Stimulated activated CD4-positive, alpha-beta T cell treated with anti-CD3 and anti-CD28 coated beads, TNF-alpha, amount 100 ng/mL, for 4 hours (primary cell): ENCODE data around the gene PLA2G4E.

Experiments
- DNase-seq, 3 experiments: peaks; one replicate each; pipeline ENCODE4 v3.0.0-alpha.2; 2020; ENCODE audit warnings: low read depth in 3 of 3

The PLA2G4E gene

DNA sequence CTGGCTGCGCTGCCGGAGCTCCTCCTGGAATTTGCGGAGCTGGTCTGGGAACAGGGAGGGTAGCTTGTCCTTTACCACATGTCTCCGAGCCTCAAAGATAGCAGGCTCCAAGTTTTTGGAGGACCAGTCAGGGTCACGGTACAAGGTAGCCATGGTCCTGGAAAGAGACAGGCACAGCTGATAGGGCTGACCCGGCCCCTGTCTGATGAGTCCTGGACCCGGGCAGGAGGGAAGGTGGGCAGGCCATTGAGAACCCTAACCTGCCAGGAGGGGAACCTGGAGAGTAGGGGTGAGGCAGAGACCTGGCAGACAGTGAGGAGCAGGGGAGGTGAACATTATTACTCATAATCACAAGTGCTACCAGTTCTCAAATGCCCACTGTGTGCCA lies 28.0 kb downstream of the PLA2G4E start:
- no peak for DNase-seq

DNA sequence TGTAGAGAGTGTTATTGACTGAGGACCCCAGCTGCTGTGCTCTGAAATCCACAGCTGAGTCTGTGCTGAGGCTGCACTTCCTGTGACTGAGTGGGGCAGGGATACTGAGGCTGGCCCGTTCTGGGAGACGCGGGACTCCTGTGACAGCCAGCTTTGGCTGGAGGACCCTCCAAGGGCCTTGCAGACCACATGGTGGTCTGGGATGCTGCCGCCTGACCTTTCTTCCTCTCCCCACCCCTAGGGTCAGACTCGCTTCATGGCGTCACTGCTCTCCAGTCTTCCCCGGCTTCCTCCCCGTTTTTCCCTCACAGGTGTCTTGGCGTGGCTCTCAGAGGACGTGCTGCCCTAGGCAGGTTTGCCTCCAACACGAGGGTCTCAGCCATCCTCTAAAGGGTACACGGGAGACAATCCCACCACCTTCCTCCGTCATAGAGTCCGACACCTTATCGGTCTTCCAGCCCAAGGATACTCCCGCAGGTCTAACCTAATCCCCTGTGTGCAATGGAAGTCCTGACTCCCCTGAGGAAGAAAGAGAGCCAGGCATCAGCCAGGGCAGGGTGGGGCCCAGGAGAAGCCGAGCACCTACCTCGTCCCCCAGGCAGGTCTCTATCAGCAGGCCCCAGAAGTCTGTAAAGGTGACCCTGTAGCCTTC lies 28.6 kb downstream of the PLA2G4E start:
- DNase-seq, result no peak

DNA sequence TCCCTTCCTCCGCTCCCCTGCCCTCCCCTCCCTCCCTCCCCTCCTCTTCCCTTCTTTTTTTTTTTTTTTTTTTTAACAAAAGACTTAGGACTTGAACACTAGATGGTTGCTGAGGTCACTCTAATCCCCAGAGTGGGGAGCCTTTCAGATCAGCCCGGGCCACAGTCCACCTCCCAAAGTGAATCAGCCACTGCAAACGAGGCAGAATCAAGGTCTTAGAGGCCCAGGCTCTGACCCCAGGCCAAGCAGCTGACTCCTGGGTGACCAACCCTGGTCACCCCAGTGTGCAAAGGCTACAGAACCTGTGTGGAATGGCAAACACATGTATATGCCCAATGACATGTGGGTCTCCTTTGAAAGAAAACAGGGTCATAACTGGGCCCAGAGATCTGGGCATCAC lies 30.2 kb downstream of the PLA2G4E start:
- DNase-seq, result no peak

DNA sequence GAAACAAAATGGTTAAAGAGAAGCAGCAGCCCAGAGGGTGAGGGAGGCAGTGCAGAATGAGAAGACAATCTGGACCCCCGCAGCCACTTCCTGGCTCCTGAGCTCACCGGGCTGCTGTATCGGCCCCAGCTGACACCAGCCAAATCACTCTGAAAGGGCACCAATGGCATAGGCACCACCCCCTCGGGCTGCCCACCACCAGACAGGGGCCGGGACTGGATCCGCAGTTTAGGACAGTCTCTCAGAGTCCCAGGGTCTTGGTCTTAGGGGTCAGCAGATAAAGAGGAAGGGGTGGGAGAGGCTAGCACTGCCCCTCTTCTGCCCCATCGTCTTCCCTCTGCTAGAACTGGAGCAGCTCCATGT lies 30.6 kb downstream of the PLA2G4E start:
- no peak for DNase-seq

DNA sequence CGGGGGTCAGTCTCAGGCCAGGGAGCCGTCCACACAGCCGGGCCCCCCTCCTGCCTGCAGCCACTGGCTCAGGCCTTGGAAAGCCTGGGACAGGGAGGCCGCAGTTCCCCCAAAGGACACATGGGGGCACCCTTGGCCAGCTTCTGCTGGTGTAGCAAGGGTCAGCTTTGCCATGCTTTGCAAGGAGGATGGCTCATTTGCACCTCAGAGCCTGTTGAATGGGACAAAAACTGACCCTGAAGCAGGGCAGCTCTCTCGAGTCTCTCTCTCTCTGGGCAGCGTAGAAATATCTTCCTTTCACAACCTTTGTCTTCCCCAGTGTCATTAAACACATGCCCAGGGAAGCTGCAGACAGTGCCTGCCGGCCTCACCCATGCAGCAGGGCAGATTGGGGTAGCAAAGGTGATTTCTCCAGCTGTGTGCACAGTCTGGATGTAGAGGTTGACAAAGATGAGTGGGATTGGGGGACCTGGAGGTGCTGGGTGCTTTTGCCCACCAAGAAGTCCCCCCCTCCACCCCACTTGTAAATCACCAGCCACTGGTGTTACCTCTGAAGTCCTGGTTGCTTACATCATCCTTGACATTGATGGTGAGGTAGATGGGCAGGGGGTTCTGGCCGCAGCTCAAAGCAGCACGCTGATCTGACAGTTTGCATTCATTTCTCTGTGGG lies 31.1 kb downstream of the PLA2G4E start:
- peak; percentile 69 to 86 (median 76) for DNase-seq

DNA sequence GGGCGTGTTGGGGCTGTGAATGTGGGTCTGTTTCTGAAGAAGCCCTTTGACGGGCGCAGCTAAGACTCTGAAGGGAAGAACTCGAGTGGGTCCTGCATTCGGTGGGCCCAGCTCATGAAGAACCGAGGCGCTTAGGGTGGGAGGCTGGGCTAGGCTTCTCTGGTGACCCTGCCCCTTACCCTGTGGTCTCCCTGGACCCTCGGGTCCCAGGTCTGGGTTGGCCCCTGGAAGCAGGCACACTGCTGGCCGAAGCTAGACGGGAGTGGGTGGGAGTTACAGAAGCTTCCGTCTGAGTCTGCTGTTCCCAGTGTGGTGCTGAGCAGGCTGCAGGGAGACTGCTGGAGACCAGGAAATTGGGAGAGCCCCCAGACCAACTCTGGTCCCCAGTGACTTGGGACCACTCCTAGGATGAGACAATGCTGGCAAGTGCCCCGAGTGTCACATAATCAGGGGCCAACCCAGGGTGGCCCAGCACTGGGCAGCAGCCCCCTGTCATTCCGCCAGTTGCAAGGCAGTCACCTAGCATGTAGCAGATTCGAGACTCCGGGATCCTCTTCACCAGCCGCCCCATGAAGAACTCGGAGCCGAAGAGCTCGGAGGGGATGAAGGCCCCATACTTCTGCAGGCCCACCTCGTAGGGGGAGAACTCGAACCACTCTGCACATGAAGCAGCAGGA lies 31.8 kb downstream of the PLA2G4E start:
- DNase-seq, result no peak

DNA sequence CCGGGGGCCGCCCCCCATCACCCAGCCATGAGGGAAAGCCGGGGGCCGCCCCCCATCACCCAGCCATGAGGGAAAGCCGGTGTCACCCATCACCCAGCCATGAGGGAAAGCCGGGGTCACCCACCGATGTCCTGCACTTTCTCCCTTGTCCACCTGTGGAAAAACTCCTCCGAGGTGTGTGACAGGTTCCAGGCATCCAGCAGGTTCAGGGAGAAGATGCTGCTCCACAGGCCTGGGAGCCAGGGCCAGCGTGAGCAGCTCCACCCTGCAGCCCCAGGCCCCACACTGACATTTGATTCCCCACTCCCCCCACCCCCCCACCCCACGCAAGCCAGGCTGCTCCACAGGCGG lies 32.9 kb downstream of the PLA2G4E start:
- no peak for DNase-seq

DNA sequence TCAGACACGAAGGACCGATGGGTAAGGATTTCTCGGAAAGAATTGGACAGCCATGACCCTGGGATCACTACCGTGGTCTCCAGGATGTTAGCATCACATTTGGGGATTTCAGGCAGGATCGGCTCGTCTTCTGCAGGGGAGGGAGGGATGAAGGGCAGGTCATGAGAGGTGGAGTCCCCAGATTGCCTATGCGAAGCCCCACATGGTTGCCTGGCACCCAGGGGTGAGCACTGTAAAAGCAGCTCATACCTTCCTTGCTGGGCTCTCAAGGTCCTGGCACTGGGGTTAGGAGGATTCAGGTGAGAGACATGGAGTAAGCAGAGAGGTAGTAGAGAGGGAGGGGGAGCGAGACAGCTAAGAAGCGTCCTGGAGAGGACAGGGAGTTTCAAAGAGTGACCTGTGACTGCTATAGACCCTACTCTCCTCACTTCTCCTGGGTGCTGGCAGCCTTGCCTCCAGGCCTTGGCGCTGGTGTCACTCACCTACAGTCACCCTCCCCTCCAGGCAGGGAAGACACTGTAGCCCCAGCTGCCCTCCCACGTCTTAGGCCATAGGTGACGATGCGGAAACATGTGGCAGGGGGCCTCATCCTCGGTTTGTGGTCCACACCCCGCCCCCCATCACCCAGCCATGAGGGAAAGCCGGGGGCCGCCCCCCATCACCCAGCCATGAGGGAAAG lies 33.5 kb downstream of the PLA2G4E start:
- no peak for DNase-seq

DNA sequence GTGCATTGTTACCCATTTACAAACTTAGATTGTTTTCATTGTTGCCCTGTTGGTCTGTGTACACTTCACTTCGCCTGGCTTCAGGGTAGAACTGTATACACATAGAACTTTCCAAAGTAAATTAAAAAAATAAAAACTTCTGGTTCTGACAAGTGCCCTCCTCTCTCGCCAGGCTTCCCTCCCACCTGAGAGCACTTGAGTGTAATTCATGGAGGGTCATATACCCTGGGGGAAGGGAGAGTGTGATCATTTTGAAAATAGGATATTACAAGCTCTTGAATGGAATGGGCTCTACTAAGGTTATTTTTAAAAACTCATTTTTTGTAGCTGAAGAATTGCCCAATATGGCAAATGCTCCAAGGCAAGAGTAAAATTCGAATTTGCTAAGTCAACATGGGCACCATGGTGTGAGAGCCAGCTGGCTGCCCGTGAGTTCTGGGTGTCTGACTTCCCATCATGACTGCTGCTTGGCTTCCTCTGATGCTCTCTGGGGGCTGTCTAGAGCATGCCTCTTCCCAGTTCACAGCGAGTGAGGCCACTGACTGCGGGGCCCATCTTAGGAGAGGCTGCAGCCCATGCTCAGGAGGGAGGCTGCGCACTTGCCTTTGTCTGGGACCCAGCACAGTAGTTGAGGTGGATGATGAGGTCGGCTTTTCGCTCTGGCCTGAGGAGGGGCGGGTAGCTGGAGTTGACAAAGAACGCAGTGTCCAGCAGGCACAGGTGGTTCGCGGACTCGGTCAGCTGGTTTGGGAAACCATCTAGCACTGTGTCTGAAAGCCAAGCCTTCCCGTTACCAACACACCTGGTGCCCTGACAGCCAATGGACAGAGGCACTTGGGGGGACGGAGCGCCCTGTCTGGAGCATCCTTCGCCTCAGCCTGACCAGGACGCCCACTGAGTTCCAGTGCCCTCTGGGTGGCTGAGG lies 35.3 kb downstream of the PLA2G4E start:
- no peak for DNase-seq

DNA sequence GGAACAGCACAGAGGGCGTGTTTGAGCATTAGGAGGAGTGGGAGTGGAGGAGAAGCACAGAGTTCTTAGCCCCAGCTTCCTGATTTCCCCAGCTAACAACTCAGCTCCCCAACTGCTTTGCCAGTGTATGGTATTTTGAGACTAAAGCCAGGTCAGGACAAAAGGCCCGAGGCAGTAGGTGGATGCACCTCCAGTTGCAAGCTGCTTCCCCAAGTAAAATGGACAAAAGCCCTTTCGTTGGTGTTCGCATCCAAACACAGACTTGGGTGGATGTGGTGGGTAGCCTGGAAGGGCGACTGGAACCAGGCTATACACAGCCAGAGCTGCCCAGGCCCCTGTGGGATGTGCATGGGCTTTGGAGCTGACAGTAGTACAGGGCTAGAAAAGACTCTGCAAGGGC lies 36.2 kb downstream of the PLA2G4E start:
- no peak for DNase-seq

DNA sequence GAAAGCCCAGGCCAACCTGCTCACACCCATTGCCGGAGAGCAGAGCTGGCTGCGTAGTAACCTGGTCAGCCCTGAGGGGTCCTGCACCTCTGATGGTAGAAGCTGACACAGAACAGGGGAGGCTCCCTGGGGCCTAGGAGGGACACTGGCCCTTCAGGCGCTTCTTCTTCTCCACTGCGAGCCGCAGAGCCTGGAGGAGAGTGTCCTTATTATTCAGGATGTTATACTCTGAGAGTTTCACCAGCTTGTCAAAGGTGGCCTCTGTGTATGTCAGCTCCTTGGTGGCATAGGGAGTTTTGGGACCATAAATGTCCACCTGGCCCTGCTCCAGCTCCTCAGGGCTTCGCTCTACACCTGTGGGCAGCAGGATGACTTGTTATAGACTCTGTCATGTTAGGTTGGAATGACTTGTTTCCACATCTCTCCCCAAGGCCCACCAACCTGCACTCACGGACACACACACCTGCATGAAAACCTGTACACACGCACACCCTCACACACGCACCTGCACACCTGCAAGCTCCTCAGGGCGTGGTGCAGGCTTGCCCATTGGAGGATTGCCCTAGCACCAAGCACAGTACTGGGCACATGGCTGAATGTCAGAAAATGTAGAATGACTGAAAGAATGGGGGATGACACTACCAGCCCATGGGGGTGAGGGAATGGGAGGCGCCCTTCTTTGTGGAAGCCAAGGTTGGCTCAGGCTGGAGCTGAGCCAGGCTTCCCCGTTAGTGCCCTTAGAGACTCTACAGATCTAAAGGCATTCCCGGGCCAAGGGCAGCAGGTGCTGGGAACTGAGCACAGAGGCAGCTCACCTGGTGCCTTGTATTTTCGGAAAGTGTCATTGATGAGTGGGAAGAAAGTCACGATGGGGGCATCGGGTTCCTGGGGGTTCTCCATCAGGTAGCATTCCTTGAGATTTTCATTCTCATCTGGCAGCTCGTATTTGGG lies 36.9 kb downstream of the PLA2G4E start:
- DNase-seq, result no peak

DNA sequence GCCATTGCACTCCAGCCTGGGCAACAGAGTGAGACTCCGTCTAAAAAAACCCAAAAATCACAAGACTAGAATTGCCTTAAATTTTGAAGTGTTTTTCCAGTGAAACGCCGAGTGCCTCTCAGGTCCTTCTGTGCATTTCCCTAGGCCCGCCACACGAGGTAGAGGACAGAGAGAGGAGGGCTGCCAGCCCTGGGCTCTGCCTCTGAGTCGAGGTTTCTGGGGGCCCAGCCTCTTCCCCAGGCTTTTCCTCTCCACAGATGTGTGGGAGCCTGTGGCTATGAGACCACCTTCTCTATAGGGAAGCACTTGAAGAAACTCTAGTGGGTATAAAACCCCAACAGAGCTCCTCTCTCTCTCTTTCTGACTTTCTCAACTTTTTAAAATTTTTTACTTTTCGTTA lies 37.6 kb downstream of the PLA2G4E start:
- DNase-seq, result no peak

DNA sequence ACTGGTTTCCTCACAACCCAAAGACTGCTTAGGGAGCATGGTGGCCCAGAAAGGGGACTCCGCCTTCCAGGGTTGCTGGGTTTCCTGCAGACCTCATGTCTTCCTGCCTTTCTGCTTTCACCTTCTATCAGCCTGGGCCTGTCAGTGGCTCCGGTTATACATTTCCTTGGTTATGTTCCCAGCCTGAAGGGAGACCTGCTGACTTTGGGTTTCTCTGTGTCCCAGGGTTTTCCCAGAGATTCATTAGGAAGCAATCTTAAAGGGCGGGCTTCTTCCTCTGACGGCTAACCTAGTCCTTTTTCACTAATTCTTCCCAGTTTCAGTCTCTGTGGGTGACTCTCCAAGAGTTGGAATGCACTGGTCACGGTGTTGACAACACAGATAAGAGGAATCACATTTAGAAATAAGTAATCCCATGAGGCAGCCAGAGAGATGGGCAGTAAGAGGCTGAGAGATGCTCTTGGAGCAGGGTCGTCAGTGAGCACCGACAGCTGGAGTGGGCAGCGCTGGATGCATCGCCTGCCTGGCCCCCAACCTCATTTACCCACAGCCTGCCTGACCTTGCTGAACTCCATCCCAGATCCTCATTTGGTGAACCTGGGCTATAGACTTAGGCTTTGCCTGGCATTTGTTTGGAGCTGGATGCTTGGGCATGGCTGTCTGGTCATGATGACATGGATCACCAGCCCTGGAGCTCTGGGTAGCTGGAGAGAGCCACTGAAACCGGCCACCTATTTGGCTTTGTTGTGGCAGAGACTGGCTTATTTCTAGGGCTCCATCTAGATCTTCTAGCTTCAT lies 38.5 kb downstream of the PLA2G4E start:
- no peak for DNase-seq

DNA sequence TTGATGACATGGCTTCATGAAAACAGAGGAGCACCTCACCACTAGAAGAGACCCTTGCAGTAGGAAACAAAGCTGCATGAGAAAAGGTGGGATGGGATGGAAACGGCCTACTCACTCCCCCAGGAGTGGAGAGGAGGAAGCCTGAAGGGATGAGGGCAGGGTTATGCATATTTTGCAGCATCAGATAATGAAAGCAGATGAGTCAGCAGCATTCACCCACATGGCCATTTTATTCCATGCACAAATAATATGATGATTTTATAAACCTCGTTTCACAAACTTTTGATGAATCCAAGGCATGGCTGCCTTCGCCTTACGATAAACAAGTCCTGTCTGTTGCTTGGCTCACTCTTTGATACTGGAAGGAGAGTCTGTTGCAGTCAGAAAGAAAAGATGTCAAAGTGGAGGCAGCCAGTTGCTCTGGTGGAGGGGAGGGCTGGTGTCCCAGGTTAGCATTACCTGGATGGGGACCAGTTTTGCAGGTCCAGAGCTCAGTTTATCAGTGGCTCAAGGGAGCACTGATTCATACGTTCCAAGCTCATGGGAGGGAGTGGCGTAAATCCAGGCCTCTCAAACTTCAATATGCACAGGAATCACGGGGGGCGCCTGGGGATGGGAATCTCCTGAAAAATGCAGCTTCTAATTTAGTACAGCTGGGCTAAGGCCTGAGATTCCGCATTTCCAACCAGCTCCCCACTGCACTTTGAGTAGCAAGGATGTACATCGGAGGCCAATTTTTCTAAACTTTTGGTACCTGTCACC lies 39.3 kb downstream of the PLA2G4E start:
- no peak for DNase-seq

DNA sequence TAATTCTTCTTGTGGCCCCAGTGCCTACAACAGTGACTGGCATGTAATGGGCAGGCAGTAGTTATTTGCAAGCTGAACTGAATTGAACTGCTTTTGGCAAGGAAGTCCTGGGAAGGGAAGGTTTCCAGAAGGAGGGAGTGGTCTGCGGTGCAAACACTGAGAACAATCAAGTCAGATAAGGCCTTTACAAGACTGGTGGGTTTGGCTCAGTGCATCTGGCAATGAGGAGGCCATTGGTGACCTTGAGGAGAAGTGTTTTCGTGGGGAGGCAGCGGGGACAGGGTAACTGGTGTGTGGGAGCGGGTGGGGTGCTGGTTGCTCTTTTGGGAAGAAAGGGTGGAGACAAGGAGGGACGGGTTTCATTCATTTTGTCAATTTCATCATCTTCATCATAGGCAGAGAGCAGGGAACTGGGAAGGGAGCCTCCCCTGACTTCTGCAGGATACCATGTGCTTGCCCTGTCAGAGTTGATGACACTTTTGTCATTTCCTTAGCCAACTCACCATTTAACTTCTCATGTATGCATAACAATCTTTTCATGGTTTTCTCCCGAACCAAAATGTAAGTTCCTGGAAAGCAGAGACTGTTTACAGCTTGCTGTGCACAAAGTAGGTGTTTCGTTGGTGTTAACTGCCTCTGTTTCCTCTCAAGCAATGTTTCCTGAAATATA lies 40.1 kb downstream of the PLA2G4E start:
- DNase-seq, result no peak

DNA sequence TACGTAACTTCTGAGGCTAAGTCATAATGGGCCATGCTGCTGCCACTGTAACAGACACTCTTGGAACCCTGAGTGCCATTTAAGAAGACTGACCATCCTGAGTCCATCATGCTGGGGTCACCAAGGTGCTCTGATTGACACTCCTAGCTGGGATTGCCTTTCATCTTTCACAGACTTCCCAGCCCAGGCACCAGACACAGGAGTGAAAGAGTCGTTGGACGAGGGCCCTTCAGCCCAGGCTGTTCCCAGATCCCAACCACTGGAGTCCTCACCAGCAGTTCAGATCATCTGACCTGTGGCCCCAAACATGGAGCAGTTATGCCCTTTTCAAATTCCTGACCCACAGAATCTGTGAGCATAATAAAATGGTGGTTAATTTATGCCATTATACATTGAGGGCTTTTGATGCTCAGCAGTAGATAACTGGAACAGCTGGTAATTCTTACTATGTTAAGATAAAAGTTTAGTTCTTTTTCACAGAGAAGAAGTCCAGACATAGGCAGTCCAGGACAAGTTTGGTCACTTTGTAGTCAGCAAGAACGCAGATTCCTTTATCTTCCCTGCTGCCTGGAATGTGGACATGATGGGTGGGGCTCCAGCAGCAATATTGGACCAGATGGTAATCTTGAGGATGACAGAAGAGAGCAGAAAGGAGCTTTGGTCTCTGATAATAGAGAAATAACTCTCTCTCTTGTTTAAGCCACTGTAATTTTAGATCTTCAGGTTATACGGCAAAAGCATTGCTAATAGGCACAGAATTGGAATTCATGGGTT lies 41.2 kb downstream of the PLA2G4E start:
- DNase-seq, result no peak

DNA sequence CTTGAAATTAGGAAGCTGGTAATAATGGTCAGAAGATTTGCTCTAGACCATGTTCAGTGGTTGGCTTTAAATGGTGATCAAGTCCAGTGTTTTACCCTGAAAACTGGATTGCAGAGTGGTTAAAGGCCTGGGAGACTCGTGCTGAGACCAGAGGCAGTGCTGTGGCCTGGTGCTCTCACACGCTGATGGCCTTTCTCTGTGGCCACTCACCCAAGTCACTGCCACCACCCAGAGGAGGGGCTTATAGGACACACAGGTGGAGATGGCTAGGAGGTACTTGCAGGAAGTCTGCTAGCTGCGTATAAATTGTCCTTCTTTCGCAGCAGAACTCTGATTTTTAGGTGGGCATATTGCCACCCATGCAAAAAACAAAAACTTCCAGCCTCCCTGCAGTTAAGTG lies 42.3 kb downstream of the PLA2G4E start:
- no peak for DNase-seq
